AG08395 (cell line): ENCODE results near the gene INSM1.

Source experiments
- DNase-seq: peaks from one replicate; pipeline ENCODE4 v3.0.0; 2012; ENCODE audit warnings: mixed read lengths, low spot score

INSM1 gene

GRCh38 chr20:20362774-20363433 lies 5.0 kb upstream of the INSM1 start:
- DNase-seq: no peak

GRCh38 chr20:20363434-20363798 lies 4.5 kb upstream of the INSM1 start:
- DNase-seq: no peak

- DNase-seq: no peak
These were observed 3.9 kb upstream of the INSM1 start for GRCh38 chr20:20363799-20364592.

DNA sequence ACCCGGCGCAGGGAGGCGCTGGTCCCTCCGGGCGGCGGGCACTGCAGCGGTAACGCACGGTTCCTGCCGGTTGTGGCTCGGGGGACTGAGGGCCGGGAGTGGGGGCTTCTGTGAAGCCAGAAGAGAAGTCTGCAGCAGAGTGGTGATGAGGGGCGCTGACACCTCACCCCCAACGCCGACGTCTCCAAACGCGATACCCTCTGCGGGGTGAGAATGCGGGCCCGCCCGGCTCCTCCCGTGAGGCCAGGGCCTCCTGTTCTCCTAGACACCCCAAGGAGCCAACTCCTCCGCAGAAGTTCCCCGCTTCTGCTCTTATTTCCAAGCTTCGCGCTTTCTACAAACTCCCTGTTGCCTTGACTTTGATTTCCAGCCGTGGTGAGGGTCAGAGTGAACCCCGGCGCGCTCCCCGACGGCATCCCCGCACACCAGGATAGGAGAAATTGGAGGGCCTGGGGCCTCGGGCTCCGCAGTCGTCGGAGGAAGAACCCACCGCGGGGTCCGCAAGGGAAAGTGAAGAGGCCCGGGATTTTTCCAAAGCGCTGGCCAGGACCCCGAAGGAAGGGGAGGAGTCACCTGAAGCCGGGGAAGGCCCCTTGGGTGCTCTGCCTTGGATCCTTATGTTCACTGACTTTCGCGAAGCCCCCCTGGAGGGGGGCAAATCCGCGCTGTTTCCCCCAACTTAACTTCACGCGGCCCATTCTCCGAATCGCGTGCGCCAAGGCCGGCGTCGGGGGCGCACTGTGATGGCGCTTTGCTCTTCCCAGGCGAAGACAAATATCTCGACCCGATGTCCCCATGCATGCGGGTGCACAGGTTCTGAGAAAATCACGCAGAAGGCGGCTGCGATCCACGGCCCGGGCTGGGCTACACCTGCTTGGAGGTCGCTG lies 3.1 kb upstream of the INSM1 start:
- no peak for DNase-seq

- DNase-seq: no peak
These were observed 2.3 kb upstream of the INSM1 start for GRCh38 chr20:20365480-20366161.

GRCh38 chr20:20366551-20366875 lies 1.4 kb upstream of the INSM1 start:
- DNase-seq: no peak

DNA sequence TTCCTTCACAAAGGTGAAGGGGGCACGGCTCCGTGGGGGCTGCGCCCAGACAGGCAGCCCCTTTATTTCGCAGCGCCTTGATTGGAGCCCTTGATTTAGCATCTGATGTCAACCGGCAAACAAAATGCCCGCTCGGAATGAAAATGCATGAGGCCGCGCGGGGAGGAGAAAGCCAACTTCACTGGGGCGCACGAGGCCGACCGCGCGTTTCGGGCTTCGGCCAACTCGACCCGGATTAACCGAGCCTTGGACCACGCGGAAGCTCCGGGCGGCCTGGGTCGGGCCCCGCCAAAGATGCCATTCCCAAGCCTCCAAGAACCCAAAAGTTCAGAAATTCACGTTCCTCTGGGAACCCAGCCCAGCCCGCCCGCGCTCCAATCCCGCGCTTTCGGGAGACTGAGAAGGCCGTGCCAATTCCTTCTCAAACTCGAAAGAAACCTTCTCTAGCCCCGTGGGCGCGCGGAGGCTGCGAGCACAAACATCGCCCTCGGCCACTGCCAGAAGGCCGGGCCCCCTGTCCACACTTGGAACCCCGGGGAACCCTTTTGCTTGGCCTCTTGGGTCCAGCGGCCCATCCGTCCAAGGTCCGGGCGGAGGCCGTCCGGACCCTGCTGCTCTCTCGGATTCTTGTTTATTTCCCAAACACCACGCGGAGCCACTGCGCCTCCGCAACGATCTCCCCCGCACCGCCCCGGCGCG lies 879 bp upstream of the INSM1 start:
- no peak for DNase-seq

GRCh38 chr20:20368418-20369249 lies 730 bp downstream of the INSM1 start:
- DNase-seq: no peak

DNA sequence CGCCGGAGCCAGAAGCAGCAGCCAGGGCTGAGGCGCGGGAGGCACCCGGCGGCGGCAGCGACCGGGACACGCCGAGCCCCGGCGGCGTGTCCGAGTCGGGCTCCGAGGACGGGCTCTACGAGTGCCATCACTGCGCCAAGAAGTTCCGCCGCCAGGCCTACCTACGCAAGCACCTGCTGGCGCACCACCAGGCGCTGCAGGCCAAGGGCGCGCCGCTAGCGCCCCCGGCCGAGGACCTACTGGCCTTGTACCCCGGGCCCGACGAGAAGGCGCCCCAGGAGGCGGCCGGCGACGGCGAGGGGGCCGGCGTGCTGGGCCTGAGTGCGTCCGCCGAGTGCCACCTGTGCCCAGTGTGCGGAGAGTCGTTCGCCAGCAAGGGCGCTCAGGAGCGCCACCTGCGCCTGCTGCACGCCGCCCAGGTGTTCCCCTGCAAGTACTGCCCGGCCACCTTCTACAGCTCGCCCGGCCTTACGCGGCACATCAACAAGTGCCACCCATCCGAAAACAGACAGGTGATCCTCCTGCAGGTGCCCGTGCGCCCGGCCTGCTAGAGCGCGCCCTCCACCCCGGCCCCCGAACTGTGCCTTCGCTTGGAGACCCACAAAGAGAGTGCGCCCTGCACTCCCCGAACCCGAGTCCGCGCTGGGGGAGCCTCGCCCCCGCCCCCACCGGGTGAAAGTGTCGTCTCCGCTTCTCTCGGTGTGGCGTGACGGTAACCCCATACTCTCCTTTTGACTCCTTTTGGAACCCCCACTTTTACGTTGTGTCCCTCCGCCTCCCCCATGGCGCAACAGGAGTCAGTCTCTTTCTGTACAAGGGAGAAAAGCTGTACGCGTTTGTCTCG lies 1.6 kb downstream of the INSM1 start:
- DNase-seq: no peak

- DNase-seq: no peak
These were observed 2.2 kb downstream of the INSM1 start for GRCh38 chr20:20370094-20370575.

GRCh38 chr20:20371083-20371482 lies 3.2 kb downstream of the INSM1 start:
- DNase-seq: no peak

DNA sequence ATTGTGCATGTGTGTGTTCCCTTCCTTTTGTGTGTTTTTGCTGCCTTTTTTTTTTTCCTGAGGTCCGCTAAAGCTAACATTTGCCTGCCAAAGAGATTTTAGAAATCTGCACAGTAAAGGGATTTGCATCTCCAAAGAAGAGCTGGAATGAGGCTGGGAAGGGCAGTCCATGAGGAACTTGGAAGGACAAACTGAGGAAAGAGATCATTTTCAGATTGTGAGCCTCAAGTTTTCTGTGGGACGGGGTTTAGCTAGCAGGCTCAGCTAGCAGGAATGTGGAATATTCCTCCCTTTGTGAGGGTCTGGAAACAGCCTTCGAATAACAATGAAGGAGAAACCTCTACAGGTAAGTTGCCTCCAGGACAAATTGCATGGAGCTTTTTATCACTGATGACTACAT lies 3.8 kb downstream of the INSM1 start:
- no peak for DNase-seq

DNA sequence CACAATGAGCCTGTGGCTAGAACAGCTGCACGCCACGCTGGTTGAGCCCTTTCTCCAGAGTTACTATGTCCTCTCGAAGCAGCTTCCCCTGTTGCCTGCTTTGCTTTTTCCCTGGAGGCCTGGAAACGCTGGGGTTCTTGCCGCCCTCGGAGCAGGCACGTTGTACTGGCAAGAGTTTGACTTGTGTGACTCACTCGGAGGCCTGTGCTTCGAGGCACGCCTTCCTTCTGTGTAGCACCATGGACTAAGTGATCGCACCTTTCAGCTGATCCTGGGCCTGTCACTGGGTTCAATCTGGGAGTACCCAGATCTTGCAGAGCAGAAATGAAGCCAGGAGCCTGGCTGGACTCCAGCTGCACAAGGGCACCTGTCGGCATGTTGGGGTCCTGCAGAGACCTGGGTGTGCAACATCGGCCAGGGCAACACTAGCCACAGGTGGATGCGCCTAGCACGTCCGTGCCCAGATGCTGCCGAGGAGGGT lies 5.2 kb downstream of the INSM1 start:
- peak; percentile 81 for DNase-seq

DNA sequence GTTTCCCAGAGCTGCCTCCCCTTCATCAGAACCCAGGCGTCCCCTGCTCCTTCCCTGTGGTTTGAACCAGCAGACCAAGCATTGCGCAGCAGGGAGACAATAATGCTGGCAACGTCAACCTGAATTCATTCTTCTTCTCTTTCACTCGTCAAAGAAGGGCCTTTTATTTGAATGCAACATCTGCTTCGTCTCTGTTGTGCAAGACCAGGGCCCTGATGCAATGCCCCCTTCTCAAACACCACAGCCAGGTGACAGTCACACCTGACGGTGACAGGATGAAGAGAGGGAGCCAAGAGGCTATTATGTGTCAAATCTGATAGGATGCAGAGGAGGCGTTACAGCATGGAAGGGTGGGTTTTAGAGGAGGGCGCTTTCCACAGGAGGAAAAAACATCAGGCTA lies 8.0 kb downstream of the INSM1 start:
- no peak for DNase-seq

DNA sequence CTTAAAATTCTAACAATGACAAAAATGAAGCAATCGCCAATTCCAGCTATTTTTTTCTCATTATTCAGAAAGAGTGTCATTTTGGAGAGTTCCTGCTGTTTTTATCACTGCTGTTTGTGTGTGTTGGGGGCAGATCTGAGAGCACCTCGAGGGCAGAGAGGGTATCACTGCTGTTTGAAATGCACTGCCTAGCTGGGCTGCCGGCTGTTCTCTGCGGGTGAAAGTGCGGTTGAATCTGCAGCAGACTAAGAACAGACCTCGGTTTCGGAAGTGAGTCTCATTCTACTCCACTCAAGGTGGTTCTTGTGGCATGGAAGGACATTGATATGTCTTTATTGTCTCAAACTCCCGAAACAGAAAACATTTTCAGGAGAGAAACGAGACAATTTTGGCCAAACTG lies 18.3 kb downstream of the INSM1 start:
- DNase-seq: no peak

GRCh38 chr20:20390393-20390792 lies 22.5 kb downstream of the INSM1 start:
- no peak for DNase-seq

GRCh38 chr20:20391115-20391514 lies 23.2 kb downstream of the INSM1 start:
- no peak for DNase-seq

DNA sequence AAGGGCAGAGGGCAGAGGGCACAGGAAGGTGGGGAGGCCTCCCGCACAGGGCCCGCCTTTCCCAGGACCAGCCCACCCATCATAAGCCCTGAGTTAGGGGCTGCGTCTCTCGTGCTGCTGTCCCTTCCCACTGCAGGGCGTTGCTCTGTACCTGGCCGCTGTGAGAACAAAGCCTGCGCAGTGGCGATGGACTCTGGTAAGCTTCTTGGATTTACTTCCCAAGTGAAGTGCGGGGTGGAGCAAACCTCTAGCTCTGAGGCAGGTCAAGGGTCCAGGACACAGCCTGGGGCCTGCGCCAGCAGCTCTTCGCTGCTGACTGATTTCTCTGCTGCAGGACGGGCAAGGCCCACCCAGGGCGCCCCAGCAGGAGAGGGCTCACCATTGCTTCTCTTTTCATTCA lies 23.9 kb downstream of the INSM1 start:
- DNase-seq: no peak
